ENCODE data around the gene PPL.

PPL gene

DNA sequence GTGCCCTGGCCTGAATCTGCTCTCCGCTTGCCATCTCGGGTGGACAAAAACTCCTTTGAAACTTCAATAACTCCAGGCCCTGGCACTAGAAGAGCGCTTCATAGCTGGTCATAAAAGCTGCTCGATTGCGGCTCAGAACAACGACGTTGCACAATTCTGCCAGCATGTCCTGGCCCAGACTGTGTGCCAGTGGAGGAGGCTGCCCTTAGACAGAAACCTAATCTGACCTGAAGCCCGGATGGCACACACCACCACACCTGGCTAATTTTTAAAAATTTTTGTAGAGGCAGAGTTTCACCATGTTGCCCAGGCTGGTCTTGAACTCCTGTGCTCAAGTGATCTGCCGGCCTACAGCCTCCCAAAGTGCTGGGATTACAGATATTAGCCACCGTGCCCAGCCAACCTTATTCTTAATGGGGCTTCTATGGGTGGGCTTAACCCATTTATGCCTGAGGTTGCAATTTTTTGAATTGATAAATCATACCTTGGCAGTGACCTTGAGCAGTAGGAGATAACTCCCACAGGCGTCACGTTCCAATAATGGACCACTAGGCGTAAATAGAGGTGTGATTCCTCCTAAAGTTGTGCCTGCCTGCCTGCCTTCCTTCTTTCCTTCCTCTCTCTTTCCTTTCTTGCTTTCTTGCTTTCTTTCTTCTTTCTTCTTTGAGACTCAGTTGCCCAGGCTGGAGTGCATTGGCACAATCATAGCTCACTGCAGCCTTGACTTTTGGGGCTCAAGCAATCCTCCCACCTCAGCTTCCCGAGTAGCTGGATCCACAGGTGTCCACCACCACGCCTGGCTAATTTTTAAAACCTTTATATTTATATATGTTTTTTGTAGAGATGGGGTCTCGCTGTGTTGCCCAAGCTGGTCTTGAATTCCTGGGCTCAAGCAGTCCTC, 1.1 kb upstream of the PPL start:
- H3K9me3 ChIP-seq (ENCODE audit: severe bottlenecking): no peaks in the 10 kb centered on the region
- no peak for DNase-seq
- H3K27ac ChIP-seq: peak overlapping the region; percentile 45; the same call in 1 of the 2 replicates
- no peaks in the 10 kb centered on the region for H3K27me3 ChIP-seq (ENCODE audit: insufficient read depth, low read depth, severe bottlenecking)
- TF ChIP-seq, protein P1, sequence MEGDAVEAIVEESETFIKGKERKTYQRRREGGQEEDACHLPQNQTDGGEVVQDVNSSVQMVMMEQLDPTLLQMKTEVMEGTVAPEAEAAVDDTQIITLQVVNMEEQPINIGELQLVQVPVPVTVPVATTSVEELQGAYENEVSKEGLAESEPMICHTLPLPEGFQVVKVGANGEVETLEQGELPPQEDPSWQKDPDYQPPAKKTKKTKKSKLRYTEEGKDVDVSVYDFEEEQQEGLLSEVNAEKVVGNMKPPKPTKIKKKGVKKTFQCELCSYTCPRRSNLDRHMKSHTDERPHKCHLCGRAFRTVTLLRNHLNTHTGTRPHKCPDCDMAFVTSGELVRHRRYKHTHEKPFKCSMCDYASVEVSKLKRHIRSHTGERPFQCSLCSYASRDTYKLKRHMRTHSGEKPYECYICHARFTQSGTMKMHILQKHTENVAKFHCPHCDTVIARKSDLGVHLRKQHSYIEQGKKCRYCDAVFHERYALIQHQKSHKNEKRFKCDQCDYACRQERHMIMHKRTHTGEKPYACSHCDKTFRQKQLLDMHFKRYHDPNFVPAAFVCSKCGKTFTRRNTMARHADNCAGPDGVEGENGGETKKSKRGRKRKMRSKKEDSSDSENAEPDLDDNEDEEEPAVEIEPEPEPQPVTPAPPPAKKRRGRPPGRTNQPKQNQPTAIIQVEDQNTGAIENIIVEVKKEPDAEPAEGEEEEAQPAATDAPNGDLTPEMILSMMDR (IDR thresholded peaks at IDR 0.05; ENCODE audit: low read depth, low read length): no peak
- no peaks in the 10 kb centered on the region for H3K36me3 ChIP-seq
- H3K4me3 ChIP-seq (ENCODE audit: low read depth, low read length): no peak overlapping the region

DNA sequence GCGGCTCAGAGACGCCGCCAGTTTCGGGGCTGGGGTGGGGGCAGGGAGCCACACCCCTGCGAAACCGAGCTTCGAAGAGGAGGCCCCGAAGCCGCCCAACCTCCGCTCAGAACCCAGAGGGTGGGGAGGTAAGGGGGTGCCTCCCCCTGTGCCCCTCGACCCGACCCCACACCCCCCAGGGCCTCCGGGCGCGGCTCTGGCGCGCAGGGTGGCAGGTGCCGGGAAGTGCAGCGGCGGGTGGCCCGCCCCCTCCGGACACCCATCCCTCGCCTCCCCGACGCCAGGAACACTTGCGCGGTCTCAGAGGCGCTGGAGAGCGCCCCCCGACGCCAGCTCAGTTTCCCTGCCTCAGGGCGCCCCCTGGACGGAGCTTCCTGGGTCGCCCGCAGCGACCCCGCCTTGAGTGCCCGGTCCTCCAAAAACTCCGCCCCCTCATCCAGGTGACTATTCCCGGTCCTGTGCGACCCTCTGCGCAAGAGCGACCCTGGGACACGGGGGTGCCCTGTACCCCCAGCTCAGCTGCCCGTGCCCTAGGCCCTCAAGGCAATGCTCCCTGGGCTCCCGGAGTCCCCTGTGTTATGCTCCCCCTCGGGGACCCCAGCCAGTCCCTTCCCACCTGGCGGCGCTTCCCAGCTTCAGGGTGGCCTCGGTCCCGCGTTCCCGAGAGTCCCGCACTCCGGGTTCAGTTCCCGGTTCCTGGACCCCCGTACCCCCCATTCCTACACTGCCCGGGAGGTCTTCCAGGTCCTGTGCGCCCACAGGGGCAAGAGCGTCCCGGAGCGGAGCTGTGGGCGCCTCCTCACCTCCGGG, 562 bp downstream of the PPL start:
- peak overlapping the region; percentile 48; the same call in 1 of the 2 replicates for H3K27ac ChIP-seq
- H3K4me3 ChIP-seq (ENCODE audit: low read depth, low read length): peak overlapping the region; percentile 83
- TF ChIP-seq, protein P1 (IDR thresholded peaks at IDR 0.05; ENCODE audit: low read depth, low read length): peak; percentile 75
- H3K36me3 ChIP-seq: no peaks in the 10 kb centered on the region
- peak; percentile 80 for DNase-seq
- H3K27me3 ChIP-seq (ENCODE audit: insufficient read depth, low read depth, severe bottlenecking): no peaks in the 10 kb centered on the region
- no peaks in the 10 kb centered on the region for H3K9me3 ChIP-seq (ENCODE audit: severe bottlenecking)

DNA sequence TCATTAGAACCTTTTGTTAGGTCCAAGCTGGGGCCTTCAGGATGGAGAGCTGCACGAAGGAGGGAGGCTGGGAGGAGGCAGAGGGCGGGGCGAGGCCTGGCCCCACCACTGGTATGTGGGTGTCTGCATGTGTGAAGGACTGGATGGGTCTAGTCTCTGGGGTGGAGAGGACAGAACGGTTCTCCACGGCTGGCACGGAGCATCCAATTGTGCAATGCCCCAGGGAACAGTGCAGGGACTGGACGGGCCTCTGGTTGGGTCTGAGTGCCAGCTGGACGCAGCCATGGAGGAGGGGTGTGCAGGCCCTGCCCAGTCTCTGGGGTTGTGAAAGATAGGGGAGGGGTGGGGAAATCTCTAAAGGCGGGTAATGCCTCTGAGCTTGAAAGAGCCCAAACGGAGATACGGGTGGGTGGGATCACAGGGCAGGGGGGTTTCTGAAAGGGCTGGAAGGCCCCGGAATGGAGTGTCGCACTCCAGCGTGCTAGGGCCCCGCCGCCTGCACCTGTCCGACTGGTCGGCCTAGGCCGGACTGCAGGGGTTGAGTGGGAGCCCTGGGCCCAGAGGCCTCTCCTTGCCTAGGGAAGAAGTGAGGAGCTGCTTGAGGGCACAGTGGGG, 1.6 kb downstream of the PPL start:
- Histone ChIP-seq H3K4me3 (ENCODE audit: low read depth, low read length) (peak overlapping the region; percentile 83; the same call in 1 of the 2 replicates), H3K36me3 (no peaks in the 10 kb centered on the region), H3K27ac (no peak overlapping the region; the same call in 1 of the 2 replicates), H3K27me3 (ENCODE audit: insufficient read depth, low read depth, severe bottlenecking) (no peaks in the 10 kb centered on the region), H3K9me3 (ENCODE audit: severe bottlenecking) (no peaks in the 10 kb centered on the region)
- TF ChIP-seq, protein P1 (IDR thresholded peaks at IDR 0.05; ENCODE audit: low read depth, low read length): no peak
- no peak for DNase-seq

DNA sequence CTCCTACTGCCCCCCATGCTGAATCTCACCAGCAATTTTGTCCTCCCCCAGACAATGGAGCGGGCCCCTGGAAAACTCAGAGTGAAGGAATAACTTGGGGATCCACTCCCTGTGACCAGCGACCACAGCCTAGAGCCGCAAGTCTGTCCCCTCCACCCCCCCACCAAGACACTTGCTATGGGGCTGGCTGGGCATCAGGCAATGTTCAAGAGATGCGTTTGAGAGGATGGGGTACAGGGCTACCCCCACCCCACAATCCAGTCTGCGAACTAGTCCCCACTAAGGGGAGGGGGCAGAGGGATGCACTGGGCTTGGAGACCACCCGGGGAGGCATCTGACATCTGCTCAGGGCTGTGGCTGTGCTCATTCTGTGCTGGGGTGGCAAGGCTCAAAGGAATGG, 2.4 kb downstream of the PPL start:
- no peaks in the 10 kb centered on the region for H3K9me3 ChIP-seq (ENCODE audit: severe bottlenecking)
- no peak for DNase-seq
- H3K4me3 ChIP-seq (ENCODE audit: low read depth, low read length): no peak overlapping the region
- H3K36me3 ChIP-seq: no peaks in the 10 kb centered on the region
- TF ChIP-seq, protein P1 (IDR thresholded peaks at IDR 0.05; ENCODE audit: low read depth, low read length): no peak
- H3K27ac ChIP-seq: no peak overlapping the region
- no peaks in the 10 kb centered on the region for H3K27me3 ChIP-seq (ENCODE audit: insufficient read depth, low read depth, severe bottlenecking)

DNA sequence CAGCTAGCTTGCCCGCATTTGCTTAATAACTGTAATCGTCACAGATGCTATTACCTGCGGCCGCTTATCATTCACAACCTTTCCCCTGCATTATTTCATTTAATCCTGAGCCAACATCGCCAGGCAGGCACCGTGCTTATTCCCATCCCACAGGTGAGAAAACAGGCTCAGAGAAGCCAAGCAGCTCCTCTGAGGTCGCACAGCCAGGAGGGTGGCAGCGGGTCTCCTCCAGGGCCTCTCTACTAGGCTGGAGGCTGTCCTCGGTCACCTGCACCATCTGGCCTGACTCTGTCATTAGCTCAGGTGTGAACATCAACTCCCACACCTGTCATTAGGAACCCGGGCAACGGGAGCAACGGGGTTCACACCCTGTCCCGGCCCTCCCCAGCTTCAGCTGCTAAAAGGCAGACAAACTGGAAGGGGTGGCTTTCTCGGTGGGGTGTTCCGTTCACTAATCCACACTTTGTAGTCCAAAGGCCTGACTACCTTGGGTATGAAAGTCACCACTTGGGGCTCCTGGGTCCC, 3.0 kb downstream of the PPL start:
- H3K36me3 ChIP-seq: no peaks in the 10 kb centered on the region
- TF ChIP-seq, protein P1 (IDR thresholded peaks at IDR 0.05; ENCODE audit: low read depth, low read length): no peak
- no peaks in the 10 kb centered on the region for H3K9me3 ChIP-seq (ENCODE audit: severe bottlenecking)
- no peak for DNase-seq
- no peak overlapping the region for H3K4me3 ChIP-seq (ENCODE audit: low read depth, low read length)
- H3K27me3 ChIP-seq (ENCODE audit: insufficient read depth, low read depth, severe bottlenecking): no peaks in the 10 kb centered on the region
- H3K27ac ChIP-seq: no peak overlapping the region

Measured in WERI-Rb-1 (cell line).